Sigmoid colon (tissue), 4 donors: ENCODE measurements around the gene SDF2L1.

ENCODE experiments used
- CTCF ChIP-seq, 4 experiments: fragments of 450-650 bp in 3 of 4; fragments of 200-600 bp in 1 of 4; IDR thresholded peaks; one replicate each; pipeline ENCODE4 v1.5.1; 2016 to 2019; ENCODE audit warnings: antibody characterized with exemption in 4 of 4, mild to moderate bottlenecking in 3 of 4, moderate library complexity in 2 of 4
- POLR2AphosphoS5 ChIP-seq, 4 donors: sonication (generic); formaldehyde crosslinking; IDR thresholded peaks; one replicate each; pipeline ENCODE4 v1.6.1; 2017; ENCODE audit warnings: antibody characterized with exemption in 4 of 4

DNA sequence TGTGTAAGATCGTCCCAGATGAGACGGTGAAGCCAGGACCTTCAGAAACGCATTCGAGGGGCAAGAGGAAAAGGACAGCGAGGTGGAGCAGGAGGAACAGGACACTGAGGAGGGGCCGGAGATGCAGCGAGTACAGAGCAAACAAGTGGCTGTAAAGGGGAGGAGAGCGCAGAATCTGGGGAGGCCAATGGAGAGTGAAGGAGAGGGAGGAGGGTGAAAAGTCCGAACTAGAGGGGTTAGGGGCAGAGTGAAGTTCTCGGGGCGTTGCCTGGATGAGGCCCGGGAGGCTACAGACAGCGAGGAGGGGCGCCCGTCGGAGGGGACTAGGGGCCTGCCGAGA is 14.9 kb downstream of the SDF2L1 start:
- TF ChIP-seq CTCF (IDR thresholded peaks at IDR 0.05) (no peak), POLR2AphosphoS5 (IDR thresholded peaks at IDR 0.05) (no peak)
